Rectal smooth muscle tissue (tissue), 1 donor: ENCODE measurements around the gene SLC24A5.

Experiments
- H3K27ac ChIP-seq: one replicate; pipeline ENCODE4 v1.7.0; 2013; ENCODE audit warnings: low read depth, low read length, inconsistent platforms
- H3K27me3 ChIP-seq: one replicate; pipeline ENCODE4 v1.7.0; 2013; ENCODE audit warnings: low read length; ENCODE audit not compliant: control insufficient read depth, insufficient read depth
- H3K36me3 ChIP-seq: one replicate; pipeline ENCODE4 v1.7.0; 2013; ENCODE audit warnings: low read length; ENCODE audit not compliant: control insufficient read depth, insufficient read depth
- H3K4me1 ChIP-seq: one replicate; pipeline ENCODE4 v1.7.0; 2013; ENCODE audit warnings: low read length; ENCODE audit not compliant: control insufficient read depth, insufficient read depth
- H3K4me3 ChIP-seq: one replicate; pipeline ENCODE4 v1.7.0; 2013; ENCODE audit warnings: low read length
- H3K9ac ChIP-seq: one replicate; pipeline ENCODE4 v1.7.0; 2013; ENCODE audit warnings: low read length

Gene SLC24A5

GRCh38 chr15:48126667-48127355 is 6.0 kb downstream of the SLC24A5 start:
- Histone ChIP-seq H3K4me1 (peaks cover 3% of the 10 kb centered on the region), H3K4me3 (no peak overlapping the region), H3K27ac (no peak overlapping the region), H3K9ac (no peak overlapping the region), H3K36me3 (no peaks in the 10 kb centered on the region), H3K27me3 (no peaks in the 10 kb centered on the region)

GRCh38 chr15:48131324-48131723 is 10.5 kb downstream of the SLC24A5 start:
- H3K9ac ChIP-seq: no peak overlapping the region
- H3K36me3 ChIP-seq: no peaks in the 10 kb centered on the region
- no peaks in the 10 kb centered on the region for H3K27me3 ChIP-seq
- H3K27ac ChIP-seq: no peak overlapping the region
- no peak overlapping the region for H3K4me3 ChIP-seq
- peaks cover 3% of the 10 kb centered on the region for H3K4me1 ChIP-seq

DNA sequence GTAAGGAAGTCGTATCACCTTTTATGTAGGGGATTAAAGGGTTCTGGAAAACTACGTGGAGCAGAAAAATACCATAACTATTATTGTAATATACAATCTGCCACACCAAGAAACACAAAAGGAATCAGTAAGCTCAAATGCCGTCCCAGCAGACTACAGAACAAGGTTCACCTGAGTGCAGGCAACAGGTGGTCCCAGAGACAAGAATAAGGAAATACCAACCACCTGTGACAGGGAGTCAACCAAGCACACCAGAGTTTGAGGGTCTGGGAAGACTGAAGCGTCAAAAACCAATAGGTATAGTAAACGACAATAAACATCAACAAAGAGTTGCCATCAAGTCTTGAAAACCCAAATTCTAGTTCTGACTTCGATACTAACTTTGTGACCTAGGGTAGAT is 12.1 kb downstream of the SLC24A5 start:
- Histone ChIP-seq H3K4me3 (no peak overlapping the region), H3K9ac (no peak overlapping the region), H3K4me1 (peaks cover 3% of the 10 kb centered on the region), H3K27me3 (no peaks in the 10 kb centered on the region), H3K36me3 (no peaks in the 10 kb centered on the region), H3K27ac (no peak overlapping the region)

GRCh38 chr15:48143856-48144255 is 23.1 kb downstream of the SLC24A5 start:
- no peak overlapping the region for H3K27ac ChIP-seq
- H3K9ac ChIP-seq: no peak overlapping the region
- no peaks in the 10 kb centered on the region for H3K27me3 ChIP-seq
- H3K4me3 ChIP-seq: no peak overlapping the region
- no peaks in the 10 kb centered on the region for H3K36me3 ChIP-seq
- H3K4me1 ChIP-seq: peaks cover 18% of the 10 kb centered on the region

DNA sequence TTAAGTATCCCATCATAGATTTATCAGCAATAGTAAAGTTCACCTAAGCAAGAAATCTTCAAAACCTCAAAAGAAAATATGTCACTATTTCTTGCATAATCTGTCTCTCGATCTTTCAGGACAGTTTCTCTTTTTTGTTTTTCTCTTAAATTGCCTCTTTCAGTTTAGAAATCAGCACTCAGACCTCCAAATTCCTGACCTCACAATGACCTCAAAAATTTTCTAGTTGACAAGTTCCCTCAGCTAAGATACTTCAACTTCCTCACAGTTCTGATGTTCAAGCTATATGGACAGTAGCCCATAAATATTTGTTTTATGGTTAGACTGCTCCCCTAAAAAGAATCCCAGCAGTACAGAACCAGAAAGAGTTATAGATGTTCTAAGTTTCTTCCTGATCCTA is 24.1 kb downstream of the SLC24A5 start:
- Histone ChIP-seq H3K27me3 (no peaks in the 10 kb centered on the region), H3K4me1 (peaks cover 18% of the 10 kb centered on the region), H3K9ac (no peak overlapping the region), H3K36me3 (no peaks in the 10 kb centered on the region), H3K4me3 (no peak overlapping the region), H3K27ac (no peak overlapping the region)

- Histone ChIP-seq H3K4me1 (peaks cover 18% of the 10 kb centered on the region), H3K4me3 (no peak overlapping the region), H3K27me3 (no peaks in the 10 kb centered on the region), H3K36me3 (no peaks in the 10 kb centered on the region), H3K27ac (no peak overlapping the region), H3K9ac (no peak overlapping the region)
Observed at GRCh38 chr15:48145923-48146322, 25.1 kb downstream of the SLC24A5 start.

DNA sequence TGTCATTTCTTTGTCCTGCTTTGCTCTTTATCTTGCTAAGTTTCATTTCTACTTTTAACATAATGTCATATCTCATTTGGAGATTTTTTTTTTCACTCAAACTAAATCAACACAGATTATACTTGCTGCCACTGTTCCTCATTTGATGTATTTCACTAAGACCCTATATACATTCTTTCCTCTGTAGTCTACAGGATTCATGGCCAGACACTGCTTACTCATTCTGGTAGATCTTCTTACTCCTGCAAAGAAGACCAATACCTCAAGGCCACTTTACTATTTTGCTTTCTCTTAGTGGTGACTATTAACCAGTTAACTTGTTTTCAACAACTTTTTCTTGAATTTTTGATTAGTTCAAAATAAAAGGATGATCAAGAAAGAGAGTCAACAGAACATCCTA is 26.6 kb downstream of the SLC24A5 start:
- peaks cover 18% of the 10 kb centered on the region for H3K4me1 ChIP-seq
- H3K4me3 ChIP-seq: no peak overlapping the region
- H3K27me3 ChIP-seq: no peaks in the 10 kb centered on the region
- no peak overlapping the region for H3K27ac ChIP-seq
- H3K9ac ChIP-seq: no peak overlapping the region
- no peaks in the 10 kb centered on the region for H3K36me3 ChIP-seq

- H3K36me3 ChIP-seq: no peaks in the 10 kb centered on the region
- peaks cover 6% of the 10 kb centered on the region for H3K4me1 ChIP-seq
- H3K4me3 ChIP-seq: no peak overlapping the region
- no peaks in the 10 kb centered on the region for H3K27me3 ChIP-seq
- no peak overlapping the region for H3K9ac ChIP-seq
- H3K27ac ChIP-seq: no peak overlapping the region
Observed at GRCh38 chr15:48149858-48150257, 29.1 kb downstream of the SLC24A5 start.

DNA sequence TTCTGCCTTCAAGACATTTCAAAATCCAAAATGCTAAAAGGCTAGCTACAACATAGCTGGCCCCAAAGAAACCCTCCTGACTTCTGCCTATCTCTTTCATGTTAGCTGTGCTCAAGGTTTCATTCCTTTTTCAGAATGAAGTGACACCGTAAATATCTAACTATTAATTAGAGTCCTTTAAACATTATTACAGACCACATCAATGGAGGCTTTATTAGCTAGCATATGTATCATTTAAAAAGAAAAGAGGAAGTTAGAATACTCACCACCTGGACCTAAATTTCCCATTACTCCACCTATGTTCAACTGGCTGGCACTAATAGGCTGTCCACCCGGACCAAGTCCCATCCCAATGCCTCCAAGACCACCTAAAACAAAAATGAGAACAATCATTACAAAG is 32.7 kb downstream of the SLC24A5 start:
- no peaks in the 10 kb centered on the region for H3K27me3 ChIP-seq
- no peaks in the 10 kb centered on the region for H3K4me1 ChIP-seq
- H3K4me3 ChIP-seq: no peak overlapping the region
- H3K9ac ChIP-seq: no peak overlapping the region
- no peaks in the 10 kb centered on the region for H3K36me3 ChIP-seq
- no peak overlapping the region for H3K27ac ChIP-seq

- Histone ChIP-seq H3K4me3 (no peak overlapping the region), H3K27me3 (no peaks in the 10 kb centered on the region), H3K27ac (no peak overlapping the region), H3K9ac (no peak overlapping the region), H3K4me1 (no peaks in the 10 kb centered on the region), H3K36me3 (no peaks in the 10 kb centered on the region)
Observed at GRCh38 chr15:48168616-48169015, 47.8 kb downstream of the SLC24A5 start.

DNA sequence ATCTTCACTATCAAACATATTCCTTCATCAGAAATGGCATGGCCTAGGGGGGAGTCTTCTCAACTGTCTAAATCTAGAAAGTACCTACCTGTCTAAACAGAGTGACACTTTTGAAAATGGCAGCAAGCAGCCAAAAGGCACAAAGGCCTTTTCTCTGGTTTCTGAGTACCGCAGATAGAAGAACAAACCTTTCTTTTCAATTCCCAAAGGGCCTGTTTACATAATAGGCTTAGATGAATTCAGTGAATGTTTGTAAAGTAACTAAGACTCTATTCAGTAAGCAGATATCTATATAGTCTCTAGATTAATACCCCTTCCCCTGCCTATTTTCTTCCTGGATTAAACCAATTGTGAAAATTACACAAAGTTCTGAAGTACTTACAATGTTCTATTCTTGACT is 50.2 kb downstream of the SLC24A5 start:
- Histone ChIP-seq H3K4me3 (no peak overlapping the region), H3K36me3 (no peaks in the 10 kb centered on the region), H3K4me1 (no peaks in the 10 kb centered on the region), H3K27ac (no peak overlapping the region), H3K27me3 (no peaks in the 10 kb centered on the region), H3K9ac (no peak overlapping the region)

- Histone ChIP-seq H3K4me3 (no peak overlapping the region), H3K27me3 (no peaks in the 10 kb centered on the region), H3K27ac (no peak overlapping the region), H3K36me3 (no peaks in the 10 kb centered on the region), H3K4me1 (peaks cover 4% of the 10 kb centered on the region), H3K9ac (no peak overlapping the region)
Observed at GRCh38 chr15:48175126-48175525, 54.3 kb downstream of the SLC24A5 start.

- Histone ChIP-seq H3K4me1 (peaks cover 4% of the 10 kb centered on the region), H3K4me3 (no peak overlapping the region), H3K27ac (no peak overlapping the region), H3K27me3 (no peaks in the 10 kb centered on the region), H3K36me3 (no peaks in the 10 kb centered on the region), H3K9ac (no peak overlapping the region)
Observed at GRCh38 chr15:48176112-48176511, 55.3 kb downstream of the SLC24A5 start.
